ENCODE results near the gene RENBP.
A peak's percentile ranks its signal among the peaks of the same experiment; 100 is the strongest.

RENBP gene

GRCh38 chrX:153969125-153969903 is 24.9 kb upstream of the RENBP start:
- TF ChIP-seq CTCF (conservative IDR thresholded peaks at IDR 0.05) (no peak), ZFX (IDR thresholded peaks at IDR 0.05) (no peak)
- peak overlapping the region; percentile 100 for H3K27ac ChIP-seq

- H3K27ac ChIP-seq, result peak overlapping the region; percentile 100; the same call in 1 of the 2 replicates
- TF ChIP-seq CTCF (conservative IDR thresholded peaks at IDR 0.05) (no peak), ZFX (IDR thresholded peaks at IDR 0.05) (no peak)
Measured at GRCh38 chrX:153968754-153969124, 24.3 kb upstream of the RENBP start.

- no peak for TF ChIP-seq CTCF (conservative IDR thresholded peaks at IDR 0.05)
- no peak for TF ChIP-seq ZFX (IDR thresholded peaks at IDR 0.05)
- peak overlapping the region; percentile 100 for H3K27ac ChIP-seq
Measured at GRCh38 chrX:153968255-153968654, 23.8 kb upstream of the RENBP start.

- peak overlapping the region; percentile 100 for H3K27ac ChIP-seq
- TF ChIP-seq CTCF (conservative IDR thresholded peaks at IDR 0.05) (no peak), ZFX (IDR thresholded peaks at IDR 0.05) (no peak)
Measured at GRCh38 chrX:153967536-153968224, 23.2 kb upstream of the RENBP start.

- TF ChIP-seq ZFX (IDR thresholded peaks at IDR 0.05), result no peak
- no peak for TF ChIP-seq CTCF (conservative IDR thresholded peaks at IDR 0.05)
- H3K27ac ChIP-seq, result peak overlapping the region; percentile 100; the same call in 1 of the 2 replicates
Measured at GRCh38 chrX:153966841-153967535, 22.5 kb upstream of the RENBP start.

- H3K27ac ChIP-seq, result peak overlapping the region; percentile 100; the same call in 1 of the 2 replicates
- TF ChIP-seq ZFX (IDR thresholded peaks at IDR 0.05) (no peak), CTCF (conservative IDR thresholded peaks at IDR 0.05) (no peak)
Measured at GRCh38 chrX:153966283-153966688, 21.8 kb upstream of the RENBP start.

GRCh38 chrX:153965406-153965805 is 21.0 kb upstream of the RENBP start:
- no peak overlapping the region for H3K27ac ChIP-seq

More at GRCh38 chrX:153965406-153965805, 21.0 kb upstream of the RENBP start:
- TF ChIP-seq CTCF (conservative IDR thresholded peaks at IDR 0.05), result no peak
- no peak for TF ChIP-seq ZFX (IDR thresholded peaks at IDR 0.05)
